ENCODE results near the gene CEBPE. TPM values are rescaled to one million over a fixed set of nuclear protein-coding genes. Genes with fewer than 3 reads are reported as not detected.

Gene CEBPE
- total RNA-seq, 1 experiment from 2014 or later: not detected

DNA sequence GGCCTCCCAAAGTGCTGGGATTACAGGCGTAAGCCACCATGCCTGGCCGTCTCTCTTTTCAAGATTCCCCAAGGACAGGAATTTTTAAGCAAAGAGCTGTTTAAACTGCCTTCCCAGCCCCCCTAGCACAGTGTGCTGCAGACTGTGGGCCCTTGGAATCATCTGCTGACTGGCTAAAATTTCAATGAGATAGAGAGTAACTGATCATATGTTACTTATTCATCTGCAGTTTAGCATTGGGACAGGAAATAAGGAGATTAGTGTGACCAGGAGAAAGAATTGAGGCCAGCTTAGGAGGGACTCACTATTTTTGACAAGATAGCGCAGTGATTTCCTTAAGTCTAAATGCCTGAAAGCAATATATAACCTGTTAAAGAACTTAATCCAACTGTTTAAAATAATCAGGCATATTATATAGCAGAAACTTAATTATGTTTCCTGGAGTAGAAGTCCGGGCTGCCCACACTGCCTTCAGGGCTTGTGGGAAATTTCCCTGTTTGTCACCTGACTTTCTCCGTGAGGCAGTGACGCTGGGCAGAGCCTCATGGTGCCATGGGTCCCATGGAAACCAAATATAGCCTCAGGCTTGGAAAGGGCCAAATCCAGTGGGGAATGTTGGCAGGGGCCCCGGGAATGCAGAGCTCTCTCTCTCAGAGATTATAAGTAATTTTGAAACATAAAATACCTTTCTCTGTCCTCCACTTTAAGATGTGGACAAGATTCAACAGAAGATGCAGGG, 22.8 kb upstream of the CEBPE start:
- Mint-ChIP-seq H3K4me1 (ENCODE audit: insufficient read depth, unreplicated experiment) (peaks cover 59% of the 10 kb centered on the region), H3K27ac (ENCODE audit: low read depth, unreplicated experiment) (peak overlapping the region; percentile 83), H3K36me3 (ENCODE audit: insufficient read depth, unreplicated experiment) (no peaks in the 10 kb centered on the region), H3K27me3 (ENCODE audit: insufficient read depth, unreplicated experiment) (no peaks in the 10 kb centered on the region), H3K9me3 (ENCODE audit: unreplicated experiment) (no peaks in the 10 kb centered on the region), H3K4me3 (ENCODE audit: unreplicated experiment) (no peak overlapping the region)
- ChIA-PET POLR2A (interaction anchor here (0.5 to 2.3 kb wide), 14 partner anchors 10 to 1004 kb away, joined by 3 to 11 read pairs (median 4); partner anchors contain the start of genes ACIN1 and C14orf119), CTCF (interaction anchor here (0.6 to 5.8 kb wide), 7 partner anchors 10 to 1863 kb away, joined by 3 to 39 read pairs (median 6); no protein-coding TSS in a partner anchor)
- TF ChIP-seq CTCF (IDR thresholded peaks at IDR 0.05; ENCODE audit: unreplicated experiment): no peak
- intact Hi-C loops (cut with micrococcal nuclease): no loop called here
- DNase-seq (ENCODE audit: unreplicated experiment): peak; percentile 83
- BruUV-seq (replicated peaks): no TSS peak

DNA sequence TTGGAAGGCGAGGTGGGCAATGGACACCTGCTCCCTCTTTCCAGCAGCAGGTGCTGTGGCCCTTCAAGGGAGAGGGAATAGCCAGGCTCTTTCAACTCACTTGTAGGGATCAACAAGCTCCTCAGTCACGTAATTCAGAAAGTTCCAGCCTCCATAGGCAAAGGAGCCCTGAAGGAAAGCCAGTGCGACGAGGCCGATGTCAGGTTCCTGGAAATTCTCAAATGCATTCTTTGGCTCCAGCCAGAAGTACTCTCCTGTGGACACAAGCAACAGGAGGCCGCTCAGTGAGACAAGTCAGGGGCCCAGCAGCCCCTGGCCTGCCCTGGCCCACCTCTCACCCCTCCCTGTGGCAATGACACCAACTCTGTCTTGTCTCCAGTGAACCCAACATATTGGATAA, 21.3 kb upstream of the CEBPE start:
- no TSS peak for BruUV-seq (replicated peaks)
- Mint-ChIP-seq H3K36me3 (ENCODE audit: insufficient read depth, unreplicated experiment) (no peaks in the 10 kb centered on the region), H3K4me3 (ENCODE audit: unreplicated experiment) (no peak overlapping the region), H3K9me3 (ENCODE audit: unreplicated experiment) (no peaks in the 10 kb centered on the region), H3K4me1 (ENCODE audit: insufficient read depth, unreplicated experiment) (peaks cover 55% of the 10 kb centered on the region), H3K27ac (ENCODE audit: low read depth, unreplicated experiment) (peak overlapping the region; percentile 27), H3K27me3 (ENCODE audit: insufficient read depth, unreplicated experiment) (no peaks in the 10 kb centered on the region)
- POLR2A ChIA-PET: interaction anchor here (0.6 to 1.6 kb wide), 2 partner anchors 10 to 11 kb away, joined by 3 to 5 read pairs; no protein-coding TSS in a partner anchor
- TF ChIP-seq CTCF (IDR thresholded peaks at IDR 0.05; ENCODE audit: unreplicated experiment): no peak
- no peak for DNase-seq (ENCODE audit: unreplicated experiment)
- CTCF ChIA-PET: interaction anchor here (0.6 to 5.8 kb wide), 4 partner anchors 20 to 952 kb away, joined by 3 to 39 read pairs (median 3); no protein-coding TSS in a partner anchor
- intact Hi-C loops (cut with micrococcal nuclease): no loop called here

GRCh38 chr14:23139874-23140273, 20.8 kb upstream of the CEBPE start:
- CTCF ChIA-PET: interaction anchor here (0.6 to 5.8 kb wide), 5 partner anchors 19 to 953 kb away, joined by 3 to 39 read pairs (median 3); no protein-coding TSS in a partner anchor
- no peaks in the 10 kb centered on the region for H3K27me3 Mint-ChIP-seq (ENCODE audit: insufficient read depth, unreplicated experiment)
- no peak for TF ChIP-seq CTCF (IDR thresholded peaks at IDR 0.05; ENCODE audit: unreplicated experiment)
- intact Hi-C loops (cut with micrococcal nuclease): no loop called here
- no peaks in the 10 kb centered on the region for H3K36me3 Mint-ChIP-seq (ENCODE audit: insufficient read depth, unreplicated experiment)
- POLR2A ChIA-PET: no interaction called here
- no peak overlapping the region for H3K4me3 Mint-ChIP-seq (ENCODE audit: unreplicated experiment)
- peaks cover 54% of the 10 kb centered on the region for H3K4me1 Mint-ChIP-seq (ENCODE audit: insufficient read depth, unreplicated experiment)
- no TSS peak for BruUV-seq (replicated peaks)
- DNase-seq (ENCODE audit: unreplicated experiment): no peak
- no peaks in the 10 kb centered on the region for H3K9me3 Mint-ChIP-seq (ENCODE audit: unreplicated experiment)
- peak overlapping the region; percentile 70 for H3K27ac Mint-ChIP-seq (ENCODE audit: low read depth, unreplicated experiment)

DNA sequence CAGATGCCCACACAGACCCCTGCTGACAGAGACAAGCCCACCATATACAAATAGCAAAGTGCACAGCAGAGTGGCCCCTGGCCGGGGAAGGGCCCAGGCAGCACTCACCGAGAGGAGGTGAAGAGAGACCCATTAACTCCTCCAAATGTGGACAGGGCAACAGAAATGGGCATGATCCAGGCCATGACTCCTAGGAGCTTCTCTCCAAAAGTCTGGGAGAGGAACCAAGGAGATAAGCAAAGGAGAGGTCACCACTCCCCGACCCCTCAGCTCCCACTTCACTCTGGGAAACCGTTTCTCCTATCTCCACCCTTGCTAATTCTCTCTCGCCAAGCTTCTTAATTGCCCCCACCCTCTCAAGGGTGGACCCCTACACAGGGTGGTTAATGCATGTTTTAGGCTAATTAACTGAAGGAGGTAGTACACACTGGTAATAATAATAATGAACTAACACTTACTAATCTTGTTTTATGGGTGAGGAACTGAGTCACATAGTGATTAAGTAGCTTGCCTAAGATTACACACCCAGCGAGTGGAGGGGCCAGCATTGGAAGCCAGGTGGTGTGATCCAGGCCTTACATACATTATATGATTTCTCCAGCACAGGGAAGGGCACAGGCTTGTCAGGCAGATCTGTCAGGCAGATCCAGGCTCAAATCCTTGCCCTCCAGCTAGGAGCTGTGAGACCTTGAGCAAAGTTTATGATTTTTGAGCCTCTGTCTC, 18.9 kb upstream of the CEBPE start:
- Mint-ChIP-seq H3K9me3 (ENCODE audit: unreplicated experiment) (no peaks in the 10 kb centered on the region), H3K36me3 (ENCODE audit: insufficient read depth, unreplicated experiment) (no peaks in the 10 kb centered on the region), H3K27me3 (ENCODE audit: insufficient read depth, unreplicated experiment) (no peaks in the 10 kb centered on the region), H3K4me1 (ENCODE audit: insufficient read depth, unreplicated experiment) (peaks cover 45% of the 10 kb centered on the region), H3K4me3 (ENCODE audit: unreplicated experiment) (peak overlapping the region; percentile 28), H3K27ac (ENCODE audit: low read depth, unreplicated experiment) (peak overlapping the region; percentile 83)
- DNase-seq (ENCODE audit: unreplicated experiment): peak; percentile 46
- intact Hi-C loops (cut with micrococcal nuclease): no loop called here
- CTCF ChIA-PET: interaction anchor here (0.6 to 5.8 kb wide), 17 partner anchors 12 to 100 kb away, joined by 3 to 39 read pairs (median 3); partner anchors contain the start of gene RNF212B
- TF ChIP-seq CTCF (IDR thresholded peaks at IDR 0.05; ENCODE audit: unreplicated experiment): no peak
- POLR2A ChIA-PET: interaction anchor here (0.8 to 3.4 kb wide), 17 partner anchors 8 to 419 kb away, joined by 3 to 18 read pairs (median 6); partner anchors contain the start of genes AJUBA and SLC7A8
- no TSS peak for BruUV-seq (replicated peaks)
